Activated CD8-positive, alpha-beta memory T cell treated with anti-CD3 and anti-CD28 coated beads for 1 hour (primary cell): ENCODE results near the gene SPON1.

Experiments
- DNase-seq, 2 donors: peaks; one replicate each; pipeline ENCODE4 v3.0.0-alpha.2; 2020; ENCODE audit warnings: low read depth in 1 of 2; ENCODE audit errors: extremely low read depth in 1 of 2

Gene SPON1

GRCh38 chr11:14179116-14179820 is 216.7 kb downstream of the SPON1 start:
- DNase-seq = no peak

GRCh38 chr11:14181121-14181520 is 218.6 kb downstream of the SPON1 start:
- DNase-seq = no peak

GRCh38 chr11:14182833-14183364 is 220.4 kb downstream of the SPON1 start:
- DNase-seq = no peak

- no peak for DNase-seq
These were observed 221.8 kb downstream of the SPON1 start for GRCh38 chr11:14184028-14184940.

- no peak for DNase-seq
These were observed 222.9 kb downstream of the SPON1 start for GRCh38 chr11:14185461-14185860.

- DNase-seq = no peak
These were observed 223.7 kb downstream of the SPON1 start for GRCh38 chr11:14186046-14186775.

GRCh38 chr11:14189874-14190273 is 227.4 kb downstream of the SPON1 start:
- DNase-seq = no peak

GRCh38 chr11:14190992-14191778 is 228.7 kb downstream of the SPON1 start:
- no peak for DNase-seq

- no peak for DNase-seq
These were observed 231.1 kb downstream of the SPON1 start for GRCh38 chr11:14193644-14194043.

- no peak for DNase-seq
These were observed 240.0 kb downstream of the SPON1 start for GRCh38 chr11:14202251-14203196.

GRCh38 chr11:14203321-14203720 is 240.8 kb downstream of the SPON1 start:
- no peak for DNase-seq

GRCh38 chr11:14212986-14213385 is 250.5 kb downstream of the SPON1 start:
- no peak for DNase-seq

GRCh38 chr11:14218728-14219127 is 256.2 kb downstream of the SPON1 start:
- DNase-seq = no peak

GRCh38 chr11:14223636-14224288 is 261.2 kb downstream of the SPON1 start:
- DNase-seq = no peak

GRCh38 chr11:14224395-14224794 is 261.9 kb downstream of the SPON1 start:
- DNase-seq = no peak

GRCh38 chr11:14225666-14226065 is 263.1 kb downstream of the SPON1 start:
- no peak for DNase-seq

- no peak for DNase-seq
These were observed 265.8 kb downstream of the SPON1 start for GRCh38 chr11:14228356-14228755.

GRCh38 chr11:14229472-14229871 is 266.9 kb downstream of the SPON1 start:
- DNase-seq = no peak

- DNase-seq = no peak
These were observed 267.9 kb downstream of the SPON1 start for GRCh38 chr11:14230407-14230806.
